ENCODE data around the gene CDV3. TPM values are rescaled to one million over a fixed set of nuclear protein-coding genes. Genes with fewer than 3 reads are reported as not detected.

Gene CDV3
- total and polyA plus RNA-seq, 10 of the 15 experiments (the other 5 are each of a cell fraction or from before 2014, with no cell fraction given) = 42.3 to 466 (median 136) TPM

DNA sequence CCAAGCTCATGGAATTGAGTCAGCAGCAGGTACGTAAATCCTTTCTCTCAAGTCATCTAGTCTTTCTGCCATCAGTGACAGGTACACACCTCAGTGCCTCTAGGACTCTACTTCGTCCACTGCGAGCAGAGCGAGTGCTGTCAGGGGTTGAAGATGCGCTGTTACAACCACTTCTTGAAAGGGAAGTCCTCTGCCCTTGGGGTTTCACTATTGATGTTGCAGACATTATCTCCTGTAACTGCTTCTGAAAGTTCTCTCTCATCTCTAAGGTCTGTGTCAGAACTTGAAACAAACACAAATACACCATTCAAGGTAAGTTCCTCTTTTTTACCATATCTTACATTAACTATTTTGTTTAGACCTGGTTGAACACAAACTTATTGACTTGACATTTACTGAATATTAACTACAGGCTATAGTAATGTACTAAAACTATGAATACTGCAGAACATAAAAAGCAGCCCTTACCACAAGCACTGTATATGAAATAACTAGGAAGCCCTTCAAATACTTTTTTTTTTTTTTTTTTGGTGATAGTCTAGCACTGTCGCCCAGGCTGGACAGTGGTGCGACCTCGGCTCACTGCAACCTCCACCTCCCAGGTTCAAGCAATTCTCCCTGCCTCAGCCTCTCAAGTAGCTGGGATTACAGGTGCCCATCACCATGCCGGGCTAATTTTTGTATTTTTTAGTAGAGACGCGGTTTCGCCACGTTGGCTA is 46.7 kb downstream of the CDV3 start (continued):
- TF ChIP-seq, protein P1, sequence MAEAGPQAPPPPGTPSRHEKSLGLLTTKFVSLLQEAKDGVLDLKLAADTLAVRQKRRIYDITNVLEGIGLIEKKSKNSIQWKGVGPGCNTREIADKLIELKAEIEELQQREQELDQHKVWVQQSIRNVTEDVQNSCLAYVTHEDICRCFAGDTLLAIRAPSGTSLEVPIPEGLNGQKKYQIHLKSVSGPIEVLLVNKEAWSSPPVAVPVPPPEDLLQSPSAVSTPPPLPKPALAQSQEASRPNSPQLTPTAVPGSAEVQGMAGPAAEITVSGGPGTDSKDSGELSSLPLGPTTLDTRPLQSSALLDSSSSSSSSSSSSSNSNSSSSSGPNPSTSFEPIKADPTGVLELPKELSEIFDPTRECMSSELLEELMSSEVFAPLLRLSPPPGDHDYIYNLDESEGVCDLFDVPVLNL (IDR thresholded peaks at IDR 0.05; ENCODE audit: low read depth, low read length) = no peak
- peak; percentile 85 for TF ChIP-seq IRF4 (IDR thresholded peaks at IDR 0.05; ENCODE audit: low read depth, low read length)
- TF ChIP-seq SMC3 (IDR thresholded peaks at IDR 0.05; ENCODE audit: borderline replicate concordance, low read length) = no peak; the same call in 1 of the 2 replicates
- no peak for TF ChIP-seq CREB1 (IDR thresholded peaks at IDR 0.05; ENCODE audit: low read depth)
- TF ChIP-seq GABPA (IDR thresholded peaks at IDR 0.05; ENCODE audit: low read depth) = 0 out of 2 replicates have a peak, but pooled peaks have one; percentile 34
- TF ChIP-seq, protein P2, sequence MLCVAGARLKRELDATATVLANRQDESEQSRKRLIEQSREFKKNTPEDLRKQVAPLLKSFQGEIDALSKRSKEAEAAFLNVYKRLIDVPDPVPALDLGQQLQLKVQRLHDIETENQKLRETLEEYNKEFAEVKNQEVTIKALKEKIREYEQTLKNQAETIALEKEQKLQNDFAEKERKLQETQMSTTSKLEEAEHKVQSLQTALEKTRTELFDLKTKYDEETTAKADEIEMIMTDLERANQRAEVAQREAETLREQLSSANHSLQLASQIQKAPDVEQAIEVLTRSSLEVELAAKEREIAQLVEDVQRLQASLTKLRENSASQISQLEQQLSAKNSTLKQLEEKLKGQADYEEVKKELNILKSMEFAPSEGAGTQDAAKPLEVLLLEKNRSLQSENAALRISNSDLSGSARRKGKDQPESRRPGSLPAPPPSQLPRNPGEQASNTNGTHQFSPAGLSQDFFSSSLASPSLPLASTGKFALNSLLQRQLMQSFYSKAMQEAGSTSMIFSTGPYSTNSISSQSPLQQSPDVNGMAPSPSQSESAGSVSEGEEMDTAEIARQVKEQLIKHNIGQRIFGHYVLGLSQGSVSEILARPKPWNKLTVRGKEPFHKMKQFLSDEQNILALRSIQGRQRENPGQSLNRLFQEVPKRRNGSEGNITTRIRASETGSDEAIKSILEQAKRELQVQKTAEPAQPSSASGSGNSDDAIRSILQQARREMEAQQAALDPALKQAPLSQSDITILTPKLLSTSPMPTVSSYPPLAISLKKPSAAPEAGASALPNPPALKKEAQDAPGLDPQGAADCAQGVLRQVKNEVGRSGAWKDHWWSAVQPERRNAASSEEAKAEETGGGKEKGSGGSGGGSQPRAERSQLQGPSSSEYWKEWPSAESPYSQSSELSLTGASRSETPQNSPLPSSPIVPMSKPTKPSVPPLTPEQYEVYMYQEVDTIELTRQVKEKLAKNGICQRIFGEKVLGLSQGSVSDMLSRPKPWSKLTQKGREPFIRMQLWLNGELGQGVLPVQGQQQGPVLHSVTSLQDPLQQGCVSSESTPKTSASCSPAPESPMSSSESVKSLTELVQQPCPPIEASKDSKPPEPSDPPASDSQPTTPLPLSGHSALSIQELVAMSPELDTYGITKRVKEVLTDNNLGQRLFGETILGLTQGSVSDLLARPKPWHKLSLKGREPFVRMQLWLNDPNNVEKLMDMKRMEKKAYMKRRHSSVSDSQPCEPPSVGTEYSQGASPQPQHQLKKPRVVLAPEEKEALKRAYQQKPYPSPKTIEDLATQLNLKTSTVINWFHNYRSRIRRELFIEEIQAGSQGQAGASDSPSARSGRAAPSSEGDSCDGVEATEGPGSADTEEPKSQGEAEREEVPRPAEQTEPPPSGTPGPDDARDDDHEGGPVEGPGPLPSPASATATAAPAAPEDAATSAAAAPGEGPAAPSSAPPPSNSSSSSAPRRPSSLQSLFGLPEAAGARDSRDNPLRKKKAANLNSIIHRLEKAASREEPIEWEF (IDR thresholded peaks at IDR 0.05; ENCODE audit: insufficient replicate concordance, low read depth, low read length) = peak; percentile 44
- TF ChIP-seq, protein P3, sequence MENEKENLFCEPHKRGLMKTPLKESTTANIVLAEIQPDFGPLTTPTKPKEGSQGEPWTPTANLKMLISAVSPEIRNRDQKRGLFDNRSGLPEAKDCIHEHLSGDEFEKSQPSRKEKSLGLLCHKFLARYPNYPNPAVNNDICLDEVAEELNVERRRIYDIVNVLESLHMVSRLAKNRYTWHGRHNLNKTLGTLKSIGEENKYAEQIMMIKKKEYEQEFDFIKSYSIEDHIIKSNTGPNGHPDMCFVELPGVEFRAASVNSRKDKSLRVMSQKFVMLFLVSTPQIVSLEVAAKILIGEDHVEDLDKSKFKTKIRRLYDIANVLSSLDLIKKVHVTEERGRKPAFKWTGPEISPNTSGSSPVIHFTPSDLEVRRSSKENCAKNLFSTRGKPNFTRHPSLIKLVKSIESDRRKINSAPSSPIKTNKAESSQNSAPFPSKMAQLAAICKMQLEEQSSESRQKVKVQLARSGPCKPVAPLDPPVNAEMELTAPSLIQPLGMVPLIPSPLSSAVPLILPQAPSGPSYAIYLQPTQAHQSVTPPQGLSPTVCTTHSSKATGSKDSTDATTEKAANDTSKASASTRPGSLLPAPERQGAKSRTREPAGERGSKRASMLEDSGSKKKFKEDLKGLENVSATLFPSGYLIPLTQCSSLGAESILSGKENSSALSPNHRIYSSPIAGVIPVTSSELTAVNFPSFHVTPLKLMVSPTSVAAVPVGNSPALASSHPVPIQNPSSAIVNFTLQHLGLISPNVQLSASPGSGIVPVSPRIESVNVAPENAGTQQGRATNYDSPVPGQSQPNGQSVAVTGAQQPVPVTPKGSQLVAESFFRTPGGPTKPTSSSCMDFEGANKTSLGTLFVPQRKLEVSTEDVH (IDR thresholded peaks at IDR 0.05; ENCODE audit: low read depth, partially characterized antibody) = no peak
- TF ChIP-seq SREBF1 (IDR thresholded peaks at IDR 0.05; ENCODE audit: low read length) = no peak
- no peak for TF ChIP-seq CBX5 (IDR thresholded peaks at IDR 0.05; ENCODE audit: low read depth)
- TF ChIP-seq, protein P4, sequence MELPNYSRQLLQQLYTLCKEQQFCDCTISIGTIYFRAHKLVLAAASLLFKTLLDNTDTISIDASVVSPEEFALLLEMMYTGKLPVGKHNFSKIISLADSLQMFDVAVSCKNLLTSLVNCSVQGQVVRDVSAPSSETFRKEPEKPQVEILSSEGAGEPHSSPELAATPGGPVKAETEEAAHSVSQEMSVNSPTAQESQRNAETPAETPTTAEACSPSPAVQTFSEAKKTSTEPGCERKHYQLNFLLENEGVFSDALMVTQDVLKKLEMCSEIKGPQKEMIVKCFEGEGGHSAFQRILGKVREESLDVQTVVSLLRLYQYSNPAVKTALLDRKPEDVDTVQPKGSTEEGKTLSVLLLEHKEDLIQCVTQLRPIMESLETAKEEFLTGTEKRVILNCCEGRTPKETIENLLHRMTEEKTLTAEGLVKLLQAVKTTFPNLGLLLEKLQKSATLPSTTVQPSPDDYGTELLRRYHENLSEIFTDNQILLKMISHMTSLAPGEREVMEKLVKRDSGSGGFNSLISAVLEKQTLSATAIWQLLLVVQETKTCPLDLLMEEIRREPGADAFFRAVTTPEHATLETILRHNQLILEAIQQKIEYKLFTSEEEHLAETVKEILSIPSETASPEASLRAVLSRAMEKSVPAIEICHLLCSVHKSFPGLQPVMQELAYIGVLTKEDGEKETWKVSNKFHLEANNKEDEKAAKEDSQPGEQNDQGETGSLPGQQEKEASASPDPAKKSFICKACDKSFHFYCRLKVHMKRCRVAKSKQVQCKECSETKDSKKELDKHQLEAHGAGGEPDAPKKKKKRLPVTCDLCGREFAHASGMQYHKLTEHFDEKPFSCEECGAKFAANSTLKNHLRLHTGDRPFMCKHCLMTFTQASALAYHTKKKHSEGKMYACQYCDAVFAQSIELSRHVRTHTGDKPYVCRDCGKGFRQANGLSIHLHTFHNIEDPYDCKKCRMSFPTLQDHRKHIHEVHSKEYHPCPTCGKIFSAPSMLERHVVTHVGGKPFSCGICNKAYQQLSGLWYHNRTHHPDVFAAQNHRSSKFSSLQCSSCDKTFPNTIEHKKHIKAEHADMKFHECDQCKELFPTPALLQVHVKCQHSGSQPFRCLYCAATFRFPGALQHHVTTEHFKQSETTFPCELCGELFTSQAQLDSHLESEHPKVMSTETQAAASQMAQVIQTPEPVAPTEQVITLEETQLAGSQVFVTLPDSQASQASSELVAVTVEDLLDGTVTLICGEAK (IDR thresholded peaks at IDR 0.05; ENCODE audit: borderline replicate concordance) = no peak
- TF ChIP-seq HDAC6 (IDR thresholded peaks at IDR 0.05; ENCODE audit: unreplicated experiment) = no peak
- TF ChIP-seq, protein P5, sequence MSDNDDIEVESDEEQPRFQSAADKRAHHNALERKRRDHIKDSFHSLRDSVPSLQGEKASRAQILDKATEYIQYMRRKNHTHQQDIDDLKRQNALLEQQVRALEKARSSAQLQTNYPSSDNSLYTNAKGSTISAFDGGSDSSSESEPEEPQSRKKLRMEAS (IDR thresholded peaks at IDR 0.05; ENCODE audit: low read depth, low read length) = no peak
- TF ChIP-seq RB1 (IDR thresholded peaks at IDR 0.05; ENCODE audit: borderline replicate concordance) = no peak
- TF ChIP-seq POLR2A (IDR thresholded peaks at IDR 0.05; ENCODE audit: low read depth, low read length) = no peak
- TF ChIP-seq NR2C1 (IDR thresholded peaks at IDR 0.05) = no peak

Measured in GM12878 (cell line).